Smooth muscle cell of the brain vasculature (primary cell): ENCODE results near the gene AUP1.
A peak's percentile ranks its signal among the peaks of the same experiment; 100 is the strongest.

Source experiments
- DNase-seq: peaks from one replicate; pipeline ENCODE4 v3.0.0-alpha.2; 2012; ENCODE audit warnings: low read depth, low spot score

AUP1 gene

DNA sequence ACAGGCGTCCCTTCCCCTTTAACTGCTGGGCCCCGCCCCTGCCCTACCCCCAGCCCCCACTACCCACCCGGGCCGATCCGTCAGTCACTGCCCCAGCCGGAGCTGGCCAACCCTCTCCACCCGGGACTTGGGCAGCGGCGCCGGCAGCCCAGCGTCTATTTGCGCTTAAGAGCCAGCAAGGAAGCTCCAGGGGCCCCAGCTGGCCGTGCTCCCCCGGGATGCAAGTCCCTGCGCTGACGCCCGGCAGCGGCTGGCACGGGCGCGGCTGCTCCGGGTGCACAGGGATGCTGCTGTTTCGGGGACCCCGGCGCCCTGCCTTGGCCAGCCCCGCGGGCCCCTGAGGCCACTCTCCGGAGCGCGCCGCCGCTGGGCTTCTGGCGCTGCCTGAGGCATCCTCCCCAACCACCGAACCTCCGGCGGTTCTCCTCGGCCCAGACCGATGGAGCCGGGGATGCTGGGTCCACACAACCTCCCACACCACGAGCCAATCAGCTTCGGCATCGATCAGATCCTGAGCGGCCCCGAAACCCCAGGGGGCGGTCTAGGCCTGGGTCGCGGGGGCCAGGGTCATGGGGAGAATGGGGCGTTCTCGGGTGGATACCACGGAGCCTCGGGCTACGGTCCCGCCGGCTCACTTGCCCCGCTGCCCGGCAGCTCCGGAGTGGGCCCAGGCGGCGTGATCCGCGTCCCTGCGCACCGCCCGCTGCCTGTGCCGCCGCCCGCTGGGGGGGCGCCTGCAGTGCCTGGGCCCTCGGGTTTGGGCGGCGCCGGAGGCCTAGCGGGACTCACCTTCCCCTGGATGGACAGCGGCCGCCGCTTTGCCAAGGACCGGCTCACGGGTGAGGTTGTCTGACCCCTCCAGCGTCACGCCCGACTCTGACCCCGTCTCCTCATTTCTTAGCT lies 14.9 kb downstream of the AUP1 start, which contains the start of gene TLX2:
TSS of gene TLX2 (plus strand) at position 83 of the 903 bp plus-strand sequence. CDS start at position 440, 357 bp downstream.
- no peak for DNase-seq

DNA sequence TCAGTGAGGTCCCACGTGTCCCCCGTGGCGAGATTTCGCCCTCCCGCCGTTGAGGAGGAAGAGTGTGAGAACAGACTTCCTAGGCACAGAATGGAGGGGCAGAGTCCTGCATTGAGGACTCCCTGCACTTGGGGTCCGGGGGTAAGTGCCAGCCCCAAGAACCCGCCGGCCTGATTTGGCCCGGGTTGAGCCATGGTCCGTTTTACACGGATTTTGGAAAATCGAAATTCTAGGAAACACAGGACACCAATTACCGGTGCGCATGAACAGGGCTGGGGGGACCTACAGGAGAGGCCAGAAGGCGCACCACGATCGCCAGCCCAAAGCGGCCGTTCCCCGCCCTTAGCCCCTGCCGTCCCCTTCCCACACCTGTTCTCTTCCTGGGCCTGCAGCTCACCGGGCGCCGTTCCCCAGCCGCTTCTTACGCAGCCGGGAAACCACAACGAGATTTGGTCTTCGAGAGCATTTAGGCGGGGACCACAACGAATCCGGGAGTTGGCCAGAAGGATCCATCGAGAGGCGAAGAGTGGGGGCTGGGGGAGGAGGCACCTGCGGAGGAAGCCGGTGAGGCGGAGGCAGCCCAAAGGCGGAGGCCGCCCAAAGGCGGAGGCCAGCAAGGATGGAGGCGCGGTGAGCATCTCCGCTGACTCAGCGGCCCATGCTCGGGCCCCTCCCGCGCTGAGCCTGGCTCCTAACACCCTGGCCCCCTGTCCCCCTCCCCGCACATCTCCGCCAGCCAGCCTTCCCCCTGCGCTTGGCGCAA lies 15.7 kb downstream of the AUP1 start:
- DNase-seq: no peak

DNA sequence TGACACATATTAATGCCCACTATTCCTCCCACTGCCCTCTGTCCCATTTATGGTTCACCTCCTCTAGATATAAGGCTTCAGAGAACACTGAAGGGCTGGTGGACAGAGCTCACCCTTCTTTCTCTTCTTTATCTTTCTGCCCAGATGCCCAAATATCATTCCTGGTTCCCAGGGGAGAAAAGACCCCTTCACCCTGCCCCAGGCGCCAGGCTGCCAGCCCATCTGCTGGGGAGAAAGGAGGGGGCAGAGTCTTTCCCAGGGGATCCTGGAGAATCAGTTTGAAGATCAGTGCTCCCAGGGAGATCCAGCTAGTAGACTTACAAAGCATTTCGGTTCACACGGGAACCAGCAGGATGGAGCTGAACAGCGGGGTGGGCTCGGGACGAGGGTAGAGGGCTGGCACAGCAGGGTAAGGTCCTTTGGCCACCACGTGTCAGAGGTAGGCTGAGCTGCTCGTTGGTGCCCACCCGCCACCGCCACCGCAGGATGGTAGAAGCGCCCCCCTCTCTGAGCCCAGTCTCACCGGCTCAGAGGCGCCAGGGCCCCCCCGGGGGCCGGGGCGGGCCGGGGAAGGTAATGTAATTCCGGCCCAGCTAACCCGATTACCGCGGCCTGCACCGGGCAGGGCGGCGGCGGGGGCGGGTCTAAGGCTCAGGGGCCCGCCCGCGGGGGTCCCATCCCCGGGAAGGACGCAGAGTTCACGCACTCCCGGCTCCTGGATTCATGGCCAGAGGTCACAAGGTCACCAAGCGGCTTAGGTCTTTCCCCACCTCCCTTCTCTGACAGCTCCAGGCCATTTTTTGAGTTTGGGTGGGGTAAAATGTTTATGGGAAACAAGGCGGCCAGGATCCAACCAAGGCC lies 16.5 kb downstream of the AUP1 start:
- no peak for DNase-seq

DNA sequence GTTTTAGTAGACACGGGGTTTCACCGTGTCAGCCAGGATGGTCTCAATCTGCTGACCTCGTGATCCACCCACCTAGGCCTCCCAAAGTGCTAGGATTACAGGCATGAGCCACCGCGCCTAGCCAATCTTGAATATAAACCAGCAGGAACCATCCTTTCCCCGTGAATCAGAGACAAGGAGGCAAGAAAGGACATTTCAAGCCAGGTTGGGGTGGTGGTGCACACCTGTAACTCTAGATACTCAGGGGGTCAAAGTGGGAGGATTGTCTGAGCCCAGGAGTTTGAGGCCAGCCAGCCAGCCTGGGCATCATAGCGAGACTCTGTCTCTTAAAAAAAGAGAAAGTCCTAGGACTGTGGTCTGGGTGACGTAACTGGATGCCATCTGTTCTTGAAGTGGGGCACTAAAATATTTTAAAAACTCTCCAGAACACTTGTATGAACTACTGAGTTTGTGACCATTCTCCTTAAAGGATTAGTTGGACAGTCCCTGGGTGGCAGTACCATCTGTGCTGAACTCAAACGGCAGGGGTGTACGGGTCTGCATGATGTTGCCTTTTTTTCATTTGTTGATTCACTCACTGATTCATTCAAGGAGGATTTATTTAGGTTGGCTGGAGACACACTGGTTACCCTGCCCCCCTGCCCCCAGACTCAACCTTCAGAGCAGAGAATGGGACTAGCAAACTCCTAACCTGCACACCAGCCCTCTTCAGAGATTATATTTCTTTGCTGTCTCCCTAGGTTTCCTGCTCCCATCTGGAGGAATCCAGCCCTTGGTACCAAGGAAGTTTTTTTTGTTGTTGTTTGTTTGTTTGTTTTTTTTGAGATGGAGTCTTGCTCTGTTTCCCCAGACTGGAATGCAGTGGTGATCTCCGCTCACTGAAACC lies 18.2 kb downstream of the AUP1 start:
- DNase-seq: no peak

DNA sequence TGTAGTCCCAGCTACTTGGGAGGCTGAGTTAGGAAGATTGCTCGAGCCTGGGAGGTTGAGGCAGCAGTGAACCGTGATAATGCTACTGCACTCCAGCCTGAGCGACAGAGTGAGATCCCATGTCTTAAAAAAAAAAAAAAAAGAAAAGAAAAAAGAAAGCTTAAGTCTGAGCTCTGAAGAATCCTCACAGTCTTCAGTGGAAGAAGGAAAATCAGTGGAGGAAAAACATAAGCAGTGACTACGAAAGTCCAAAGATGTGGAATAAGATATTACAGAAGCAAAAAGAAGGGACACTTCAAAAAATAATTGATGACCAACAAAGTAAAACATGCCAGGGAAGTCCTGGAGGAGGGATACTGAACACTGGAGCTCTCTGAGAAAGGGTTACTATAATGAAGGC lies 19.2 kb downstream of the AUP1 start:
- DNase-seq: no peak

DNA sequence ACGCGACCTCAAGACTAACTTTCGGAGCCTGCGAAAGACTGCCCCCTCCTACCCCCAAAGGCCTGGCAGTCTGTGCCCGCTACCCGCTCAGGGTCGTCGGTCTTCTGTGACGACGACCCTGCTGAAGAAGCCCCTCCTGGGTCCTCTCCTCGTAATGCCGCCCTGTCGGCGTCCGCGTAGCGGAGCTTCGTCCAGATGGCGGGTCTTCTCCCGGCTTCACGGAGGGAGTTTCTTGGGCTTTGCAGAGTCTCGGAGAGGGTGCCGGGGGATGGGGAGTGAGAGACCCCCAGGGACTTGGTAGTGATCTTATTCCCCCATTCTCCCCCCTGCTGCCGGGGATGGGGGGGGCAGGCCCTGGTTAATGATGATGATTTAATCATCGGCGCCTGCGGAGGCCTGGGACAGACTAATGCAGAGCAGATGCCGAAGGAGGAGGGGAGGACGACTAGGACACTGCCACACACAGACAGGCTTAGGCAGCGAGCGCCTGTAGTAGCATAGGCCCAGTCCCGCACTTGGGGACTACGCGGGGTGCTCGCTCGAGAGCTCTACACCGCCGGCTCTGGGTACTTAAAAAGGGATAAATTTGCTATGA lies 21.5 kb downstream of the AUP1 start:
- no peak for DNase-seq

DNA sequence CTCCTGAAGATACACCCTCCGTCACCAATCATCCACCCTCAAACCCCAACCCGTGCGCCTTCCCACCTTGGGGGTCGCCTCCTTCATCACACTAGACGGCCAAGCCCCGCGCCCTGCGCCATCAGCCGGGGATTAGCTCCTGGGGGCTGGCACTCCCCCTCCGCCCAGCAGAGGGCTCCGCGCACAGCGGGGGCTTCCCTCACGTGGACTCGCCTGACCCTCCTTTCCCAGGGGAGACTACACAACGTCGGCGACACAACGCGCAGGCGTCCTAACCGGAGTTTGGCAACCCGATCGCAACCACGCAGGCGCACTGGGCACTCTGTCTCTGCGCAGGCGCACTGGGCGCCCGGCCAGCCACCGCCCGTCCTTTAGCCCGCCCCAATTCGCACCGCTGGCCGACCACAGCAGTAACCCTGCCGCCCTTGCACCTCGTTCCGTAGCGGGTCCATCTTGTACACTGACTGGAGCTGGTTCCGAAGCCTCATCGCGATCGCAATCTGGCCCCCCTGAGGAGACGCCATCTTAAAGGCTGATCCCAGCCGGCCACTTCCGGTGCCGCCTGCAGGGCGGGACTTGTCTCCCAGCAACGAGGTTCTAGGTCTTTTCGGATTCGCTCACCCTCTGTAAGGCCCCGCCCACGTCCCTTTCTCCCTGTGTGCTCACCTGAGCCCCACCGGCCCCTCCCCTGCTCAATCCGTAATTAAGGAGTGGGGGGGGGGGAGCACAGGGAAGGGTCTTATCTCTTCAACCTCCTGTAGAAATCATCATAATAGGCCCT lies 22.2 kb downstream of the AUP1 start, which contains the start of gene PCGF1:
TSS of gene PCGF1 (minus strand) at position 551 of the 781 bp plus-strand sequence. CDS start at position 524, 27 bp downstream.
- DNase-seq: peak; percentile 96

DNA sequence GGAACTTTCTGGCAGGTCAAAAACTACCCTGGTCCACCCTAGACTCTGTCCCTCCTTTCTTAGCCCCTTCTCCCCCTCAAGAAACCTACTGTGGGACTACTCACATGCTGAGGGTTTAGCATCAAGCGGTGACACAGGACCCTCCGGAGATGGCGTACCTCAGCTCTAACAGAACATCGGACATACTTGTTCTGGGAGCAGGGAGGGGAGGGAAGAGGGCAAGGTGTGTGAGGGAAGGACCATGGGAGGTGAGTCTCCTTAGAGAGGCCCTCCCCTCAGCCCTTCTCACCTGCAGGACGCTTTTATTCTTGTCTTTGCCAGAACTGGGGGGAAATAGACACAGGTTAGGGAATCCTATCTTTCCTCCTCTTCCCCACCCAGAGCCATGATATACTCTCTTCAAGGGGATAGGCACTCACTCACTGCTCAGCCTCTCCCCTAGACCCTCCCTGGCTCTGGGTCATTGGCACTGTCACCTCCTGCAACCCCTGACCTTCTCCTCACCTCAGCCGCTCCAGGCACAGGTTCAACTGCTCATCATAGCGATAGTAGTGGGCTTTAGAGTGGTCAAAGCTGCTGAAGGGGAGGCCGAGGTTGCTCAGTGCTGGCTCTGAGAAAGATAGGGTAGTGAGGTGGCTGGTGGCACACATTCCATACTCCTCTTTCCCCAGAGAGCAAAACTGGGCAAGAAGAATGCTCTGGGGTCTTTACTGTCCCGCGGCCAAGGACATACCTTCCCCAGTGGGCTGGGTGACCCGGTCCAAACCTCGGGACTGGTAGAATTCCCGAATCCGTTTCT lies 23.9 kb downstream of the AUP1 start:
- DNase-seq: no peak

DNA sequence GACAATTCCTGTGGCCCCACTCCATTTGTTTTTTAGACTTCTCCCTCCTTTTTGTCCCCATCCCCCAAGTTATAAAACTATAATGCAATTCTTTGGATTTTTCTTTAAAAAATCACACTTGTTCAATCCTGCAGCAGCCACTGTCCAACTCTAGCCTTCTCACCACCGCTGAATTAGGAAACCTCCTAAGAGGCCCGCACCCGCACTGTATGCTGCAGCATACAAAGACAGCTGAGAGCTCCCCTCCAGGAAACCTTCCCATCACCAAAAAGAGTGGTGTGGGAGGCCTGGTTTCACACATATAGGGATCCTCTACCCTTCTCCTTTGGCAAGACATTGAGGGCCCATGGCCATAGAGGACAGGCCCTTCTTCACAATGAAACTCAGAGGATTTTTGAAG lies 24.9 kb downstream of the AUP1 start:
- DNase-seq: no peak

DNA sequence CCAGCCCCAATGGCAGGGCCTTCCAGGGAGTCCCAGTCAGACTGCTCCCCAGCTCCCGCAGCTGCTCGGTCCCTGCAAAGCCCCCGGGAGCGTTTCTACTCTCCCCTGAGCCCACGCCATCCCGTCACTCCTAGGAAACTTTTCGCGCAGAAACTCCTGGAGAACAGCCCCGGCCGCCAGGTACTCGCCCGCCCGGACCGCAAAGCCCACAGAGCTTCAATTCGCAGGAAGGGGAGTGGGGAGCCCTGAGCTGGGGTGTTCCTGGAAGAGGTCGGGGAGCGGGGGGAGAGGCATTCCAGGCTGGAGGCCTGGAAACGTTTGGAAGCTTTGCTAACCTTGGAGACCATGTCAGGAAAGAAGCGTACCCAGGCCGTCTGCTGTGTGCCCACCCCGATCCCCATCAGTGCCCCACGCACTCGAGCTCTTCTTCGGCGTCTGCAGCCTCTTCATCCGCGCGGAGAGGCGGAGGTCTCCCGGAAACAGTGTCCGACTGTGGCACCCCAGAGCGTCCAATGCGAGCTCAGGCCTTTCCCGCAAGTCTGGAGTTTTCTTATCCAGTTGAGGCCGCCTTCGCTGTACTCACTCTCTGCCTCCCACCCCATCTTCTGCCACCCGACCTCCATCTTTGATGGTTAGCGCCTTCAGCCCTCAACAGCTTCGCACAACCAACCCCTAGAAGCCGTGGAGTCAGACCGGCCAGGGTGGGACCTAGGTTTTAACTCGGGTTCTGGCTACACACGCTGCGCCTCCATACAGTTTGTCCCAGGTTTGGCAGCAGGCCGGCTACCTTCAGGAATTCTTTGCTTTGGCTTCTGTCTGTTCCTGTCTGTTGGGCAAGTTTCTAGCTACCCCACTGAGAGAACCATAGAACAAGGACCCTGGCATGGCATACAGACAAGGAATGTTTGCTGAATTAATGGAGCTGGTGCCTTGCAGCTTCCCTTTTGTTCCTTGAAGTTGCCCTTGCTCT lies 25.7 kb downstream of the AUP1 start:
- no peak for DNase-seq

DNA sequence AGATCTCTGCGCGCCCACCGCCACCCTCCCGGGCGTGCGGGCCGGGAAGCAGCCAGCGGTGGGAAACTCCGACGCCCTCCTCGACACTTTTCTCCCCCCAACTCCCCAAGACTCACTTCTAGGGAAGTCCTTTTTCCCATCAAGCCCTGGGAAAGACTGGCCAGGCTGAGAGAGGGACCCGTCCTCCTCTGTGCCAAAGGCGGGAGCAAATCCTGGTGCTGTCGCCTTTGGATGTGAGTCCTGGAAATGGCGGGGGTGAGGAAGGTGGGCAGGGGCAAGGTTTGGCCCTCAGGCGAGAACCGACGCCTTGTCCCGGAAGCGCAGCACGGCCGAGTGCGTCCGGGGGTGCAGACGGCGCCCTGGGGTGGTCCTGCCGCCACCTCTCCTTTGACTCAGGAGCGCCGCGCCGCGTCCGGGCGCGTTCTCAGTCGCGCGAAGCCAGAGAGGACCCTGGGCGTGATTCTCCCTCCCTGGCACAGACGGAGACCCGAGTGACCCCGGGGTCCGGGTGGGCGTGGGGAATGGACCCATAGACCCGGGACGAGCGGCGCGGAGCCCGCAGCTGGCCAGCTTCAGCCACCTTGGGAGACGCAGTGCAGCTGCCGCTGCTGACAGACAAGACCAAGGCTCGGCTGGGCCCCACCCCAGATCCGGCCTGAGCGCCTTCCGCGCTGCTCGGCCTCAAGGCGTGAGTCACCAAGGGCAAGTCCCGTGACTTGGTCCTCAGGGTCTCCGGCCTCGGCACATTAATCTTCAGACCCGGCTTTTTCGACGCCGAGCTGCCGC lies 26.6 kb downstream of the AUP1 start:
- no peak for DNase-seq

DNA sequence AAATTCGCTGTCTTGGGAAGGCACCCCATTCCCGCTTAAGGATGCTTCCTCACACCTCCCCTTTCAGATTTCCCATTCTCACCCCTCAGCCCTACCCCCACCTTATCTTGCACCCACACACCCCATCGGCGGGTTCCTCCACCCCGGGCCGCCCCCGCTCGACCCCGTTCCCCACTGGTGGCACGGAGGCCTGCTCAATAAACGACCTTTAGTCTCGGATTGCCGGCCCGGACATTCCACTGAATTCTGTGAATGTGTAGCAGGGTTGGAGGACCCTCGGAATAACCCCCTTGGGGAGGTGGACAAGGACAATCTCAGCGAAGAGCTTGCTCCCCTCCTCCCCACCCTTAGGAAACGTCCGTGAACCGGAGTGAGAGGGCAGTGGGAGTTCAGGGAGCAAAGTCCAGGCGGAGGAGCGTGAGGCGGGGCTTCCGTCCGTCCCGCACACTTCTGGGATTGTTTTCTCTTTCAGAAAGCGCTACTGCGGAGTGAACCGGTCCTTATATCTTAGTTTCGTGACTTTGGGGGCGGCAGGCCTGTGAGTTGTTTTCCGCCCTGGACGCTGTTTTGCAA lies 27.3 kb downstream of the AUP1 start:
- DNase-seq: no peak

DNA sequence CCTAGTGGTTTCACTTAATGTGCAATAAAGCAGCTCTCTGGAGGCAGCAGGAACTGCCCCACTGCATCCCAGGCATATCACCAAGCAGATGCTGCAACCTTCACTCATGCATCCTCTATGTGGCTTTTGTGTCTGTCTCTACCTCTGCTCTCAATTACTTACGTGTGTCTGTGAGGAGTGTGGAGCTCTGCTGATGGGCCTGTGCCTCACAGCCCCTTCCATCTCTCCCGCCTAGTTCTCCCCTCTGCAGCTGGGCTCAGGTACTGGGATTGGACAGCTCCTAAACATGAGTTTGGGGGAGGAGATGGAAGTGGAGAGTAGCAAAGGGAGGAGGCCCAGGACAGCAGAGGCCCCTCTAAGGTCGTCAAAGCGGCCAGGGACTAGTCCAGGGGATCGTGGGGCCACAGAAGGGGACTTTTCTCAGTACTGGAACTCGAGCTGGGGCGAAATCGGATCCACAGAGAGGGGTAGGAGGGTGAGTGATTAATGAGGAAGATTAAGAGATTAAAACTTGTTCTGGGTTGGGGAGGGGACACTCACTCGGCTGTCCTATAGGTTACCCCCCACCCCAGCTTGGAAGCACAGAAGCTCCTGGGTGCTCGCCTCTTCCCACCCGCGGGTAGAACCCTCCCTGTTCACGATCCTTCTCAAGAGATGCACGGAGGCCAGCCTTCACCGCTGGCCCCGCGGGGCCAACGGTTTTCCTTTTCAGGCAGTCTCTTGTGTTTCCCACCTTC lies 28.0 kb downstream of the AUP1 start:
- no peak for DNase-seq

DNA sequence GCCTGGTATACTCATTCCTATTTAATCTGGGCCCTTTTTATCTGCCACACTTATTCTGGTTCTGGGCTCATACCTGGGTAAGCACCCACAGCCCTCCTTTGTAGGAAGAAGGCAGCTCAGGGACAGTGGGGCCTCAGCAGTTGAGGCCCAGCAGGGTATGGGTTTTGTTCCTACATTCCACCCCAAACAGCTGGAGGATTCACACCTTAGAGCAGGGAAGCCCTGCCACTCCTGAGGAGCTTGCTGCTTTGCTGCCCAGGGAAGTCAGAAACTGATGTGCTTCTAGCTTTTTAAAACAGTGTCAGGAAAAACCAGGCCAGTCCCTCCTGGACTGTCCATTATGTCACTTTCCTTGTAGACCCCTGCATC lies 28.9 kb downstream of the AUP1 start:
- no peak for DNase-seq

DNA sequence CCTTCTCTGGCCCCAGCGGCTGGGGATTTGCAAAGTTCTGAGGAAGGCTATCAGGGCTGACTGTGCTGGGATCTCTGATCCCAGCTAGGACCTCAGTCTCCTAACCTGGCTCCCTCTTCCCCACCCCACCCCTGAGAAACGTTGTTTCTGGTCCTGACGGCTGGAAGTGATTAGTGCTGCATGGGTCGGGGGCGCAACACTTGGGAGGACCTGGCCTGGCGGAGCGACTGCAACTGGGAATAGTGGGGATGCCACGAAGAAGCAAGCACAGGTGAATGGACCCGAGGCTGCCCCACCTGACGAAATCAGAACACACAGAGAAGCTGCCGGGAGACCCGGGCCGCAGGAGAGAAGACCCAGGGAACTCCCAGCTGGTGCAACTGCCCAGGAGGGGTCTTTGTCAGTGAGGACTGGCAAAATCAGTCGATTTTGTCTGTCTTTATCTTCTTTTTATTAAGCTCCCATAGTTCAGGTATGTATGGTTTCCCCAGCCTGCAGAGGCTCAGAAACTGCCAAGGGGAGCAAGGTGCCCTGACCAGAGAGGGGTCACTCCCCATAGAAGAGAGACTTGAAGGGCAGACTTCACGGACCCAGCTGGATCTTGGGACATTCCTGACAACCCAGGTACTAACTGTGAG lies 29.4 kb downstream of the AUP1 start:
- no peak for DNase-seq
